ENCODE results near the gene HNRNPA2B1. TPM values are rescaled to one million over a fixed set of nuclear protein-coding genes. Genes with fewer than 3 reads are reported as not detected.
"Not testable (repeated sequence)": the region's sequence is repeated elsewhere in the genome, so short reads cannot be mapped to it uniquely, and the experiment has no call there.

Gene HNRNPA2B1
- total RNA-seq, 2 experiments from 2014 or later, result 600 to 996 TPM

GRCh38 chr7:26178272-26178960 is 22.1 kb downstream of the HNRNPA2B1 start:
- intact Hi-C loops (cut with DNase I, micrococcal nuclease), result no loop called here
- H3K36me3 Mint-ChIP-seq (ENCODE audit: low read depth), result peaks cover 14% of the 10 kb centered on the region
- ChIA-PET POLR2A (no interaction called here), CTCF (no interaction called here)
- H3K27ac Mint-ChIP-seq, result no peak overlapping the region
- H3K4me1 Mint-ChIP-seq, result peaks cover 22% of the 10 kb centered on the region
- no peak for DNase-seq
- H3K9me3 Mint-ChIP-seq (ENCODE audit: low read depth), result no peaks in the 10 kb centered on the region
- no peak overlapping the region for H3K4me3 Mint-ChIP-seq
- H3K27me3 Mint-ChIP-seq, result no peaks in the 10 kb centered on the region
- ATAC-seq, result no peak

GRCh38 chr7:26177269-26177668 is 23.3 kb downstream of the HNRNPA2B1 start:
- H3K4me3 Mint-ChIP-seq; intact Hi-C loops (cut with DNase I, micrococcal nuclease); H3K27me3 Mint-ChIP-seq; ATAC-seq; H3K9me3 Mint-ChIP-seq (ENCODE audit: low read depth); H3K27ac Mint-ChIP-seq; POLR2A ChIA-PET; CTCF ChIA-PET; DNase-seq: not testable (repeated sequence)
- Mint-ChIP-seq H3K36me3 (ENCODE audit: low read depth) (peaks cover 15% of the 10 kb centered on the region), H3K4me1 (peaks cover 22% of the 10 kb centered on the region)

- intact Hi-C loops (cut with DNase I, micrococcal nuclease); H3K9me3 Mint-ChIP-seq (ENCODE audit: low read depth); ATAC-seq; DNase-seq; H3K27ac Mint-ChIP-seq; H3K4me3 Mint-ChIP-seq; CTCF ChIA-PET; H3K27me3 Mint-ChIP-seq; POLR2A ChIA-PET: not testable (repeated sequence)
- Mint-ChIP-seq H3K4me1 (peaks cover 19% of the 10 kb centered on the region), H3K36me3 (ENCODE audit: low read depth) (peaks cover 17% of the 10 kb centered on the region)
Observed at GRCh38 chr7:26176696-26177095, 23.9 kb downstream of the HNRNPA2B1 start.

- Mint-ChIP-seq H3K4me1 (peaks cover 14% of the 10 kb centered on the region), H3K36me3 (ENCODE audit: low read depth) (peaks cover 21% of the 10 kb centered on the region)
- H3K27ac Mint-ChIP-seq; ATAC-seq; DNase-seq; H3K9me3 Mint-ChIP-seq (ENCODE audit: low read depth); H3K27me3 Mint-ChIP-seq; intact Hi-C loops (cut with DNase I, micrococcal nuclease); H3K4me3 Mint-ChIP-seq; POLR2A ChIA-PET: not testable (repeated sequence)
- CTCF ChIA-PET, result interaction anchor here (0.6 kb wide), 1 partner anchor 96 kb away, joined by 3 read pairs; no protein-coding TSS in a partner anchor
Observed at GRCh38 chr7:26175903-26176302, 24.6 kb downstream of the HNRNPA2B1 start.

- H3K4me3 Mint-ChIP-seq, result no peak overlapping the region
- CTCF ChIA-PET, result interaction anchor here (1.0 to 1.4 kb wide), 3 partner anchors 11 to 81 kb away, joined by 3 to 6 read pairs (median 3); no protein-coding TSS in a partner anchor
- no peaks in the 10 kb centered on the region for H3K9me3 Mint-ChIP-seq (ENCODE audit: low read depth)
- peaks cover 14% of the 10 kb centered on the region for H3K4me1 Mint-ChIP-seq
- H3K27ac Mint-ChIP-seq, result no peak overlapping the region
- no peaks in the 10 kb centered on the region for H3K27me3 Mint-ChIP-seq
- DNase-seq (no peak), ATAC-seq (no peak)
- POLR2A ChIA-PET, result no interaction called here
- intact Hi-C loops (cut with DNase I, micrococcal nuclease), result no loop called here
- H3K36me3 Mint-ChIP-seq (ENCODE audit: low read depth), result peaks cover 30% of the 10 kb centered on the region
Observed at GRCh38 chr7:26172048-26172447, 28.5 kb downstream of the HNRNPA2B1 start.

GRCh38 chr7:26171601-26172000 is 28.9 kb downstream of the HNRNPA2B1 start:
- intact Hi-C loops (cut with DNase I, micrococcal nuclease), result no loop called here
- ATAC-seq, result no peak
- ChIA-PET CTCF (interaction anchor here (1.0 to 1.4 kb wide), 3 partner anchors 11 to 81 kb away, joined by 3 to 6 read pairs (median 3); no protein-coding TSS in a partner anchor), POLR2A (no interaction called here)
- Mint-ChIP-seq H3K4me3 (no peak overlapping the region), H3K9me3 (ENCODE audit: low read depth) (no peaks in the 10 kb centered on the region), H3K27me3 (no peaks in the 10 kb centered on the region), H3K36me3 (ENCODE audit: low read depth) (peaks cover 30% of the 10 kb centered on the region), H3K4me1 (peaks cover 18% of the 10 kb centered on the region), H3K27ac (no peak overlapping the region)
- DNase-seq, result no peak

- Mint-ChIP-seq H3K4me1 (peaks cover 28% of the 10 kb centered on the region), H3K4me3 (no peak overlapping the region), H3K36me3 (ENCODE audit: low read depth) (peaks cover 30% of the 10 kb centered on the region), H3K27me3 (no peaks in the 10 kb centered on the region), H3K9me3 (ENCODE audit: low read depth) (no peaks in the 10 kb centered on the region), H3K27ac (no peak overlapping the region)
- DNase-seq (no peak), ATAC-seq (no peak)
- ChIA-PET POLR2A (no interaction called here), CTCF (interaction anchor here (1.5 kb wide), 1 partner anchor 79 kb away, joined by 3 read pairs; no protein-coding TSS in a partner anchor)
- intact Hi-C loops (cut with DNase I, micrococcal nuclease), result no loop called here
Observed at GRCh38 chr7:26170663-26171062, 29.9 kb downstream of the HNRNPA2B1 start.

GRCh38 chr7:26169271-26169670 is 31.3 kb downstream of the HNRNPA2B1 start:
- Mint-ChIP-seq H3K27ac (no peak overlapping the region), H3K4me3 (no peak overlapping the region), H3K9me3 (ENCODE audit: low read depth) (no peaks in the 10 kb centered on the region), H3K36me3 (ENCODE audit: low read depth) (peaks cover 34% of the 10 kb centered on the region), H3K27me3 (no peaks in the 10 kb centered on the region), H3K4me1 (peaks cover 28% of the 10 kb centered on the region)
- intact Hi-C loops (cut with DNase I, micrococcal nuclease), result no loop called here
- POLR2A ChIA-PET, result no interaction called here
- CTCF ChIA-PET, result interaction anchor here (1.0 to 1.5 kb wide), 2 partner anchors 12 to 78 kb away, joined by 3 read pairs; no protein-coding TSS in a partner anchor
- no peak for ATAC-seq
- DNase-seq, result no peak

- ATAC-seq, result no peak
- Mint-ChIP-seq H3K27me3 (no peaks in the 10 kb centered on the region), H3K27ac (no peak overlapping the region)
Observed at GRCh38 chr7:26168458-26169023, 32.0 kb downstream of the HNRNPA2B1 start.

GRCh38 chr7:26167303-26167934 is 33.1 kb downstream of the HNRNPA2B1 start:
- peaks cover 40% of the 10 kb centered on the region for H3K36me3 Mint-ChIP-seq (ENCODE audit: low read depth)

More at GRCh38 chr7:26168458-26169023, 32.0 kb downstream of the HNRNPA2B1 start:
- H3K4me1 Mint-ChIP-seq, result peaks cover 28% of the 10 kb centered on the region
- ChIA-PET CTCF (no interaction called here), POLR2A (no interaction called here)
- no peaks in the 10 kb centered on the region for H3K9me3 Mint-ChIP-seq (ENCODE audit: low read depth)
- H3K36me3 Mint-ChIP-seq (ENCODE audit: low read depth), result peaks cover 38% of the 10 kb centered on the region
- intact Hi-C loops (cut with DNase I, micrococcal nuclease), result no loop called here
- H3K4me3 Mint-ChIP-seq, result no peak overlapping the region
- DNase-seq, result no peak

GRCh38 chr7:26166684-26167266 is 33.8 kb downstream of the HNRNPA2B1 start:
- intact Hi-C loops (cut with DNase I, micrococcal nuclease), result loop anchor here in 1 of 2 experiments (1.0 to 2.0 kb wide), 2 partner anchors 10 to 20 kb away; no protein-coding TSS in a partner anchor
- H3K9me3 Mint-ChIP-seq (ENCODE audit: low read depth), result peaks cover 3% of the 10 kb centered on the region
- peak; percentile 90 for ATAC-seq

More at GRCh38 chr7:26167303-26167934, 33.1 kb downstream of the HNRNPA2B1 start:
- Mint-ChIP-seq H3K4me1 (peaks cover 33% of the 10 kb centered on the region), H3K4me3 (peak overlapping the region; percentile 29), H3K27me3 (no peaks in the 10 kb centered on the region), H3K27ac (peak overlapping the region; percentile 93), H3K9me3 (ENCODE audit: low read depth) (peaks cover 3% of the 10 kb centered on the region)
- DNase-seq, result peak; percentile 68
- intact Hi-C loops (cut with DNase I, micrococcal nuclease), result loop anchor here in 1 of 2 experiments (2.0 kb wide), 1 partner anchor 19 kb away; no protein-coding TSS in a partner anchor
- ChIA-PET CTCF (interaction anchor here (0.7 to 2.2 kb wide), 10 partner anchors 10 to 247 kb away, joined by 3 to 13 read pairs (median 5); partner anchors contain the start of gene NFE2L3), POLR2A (interaction anchor here (0.6 to 2.3 kb wide), 8 partner anchors 11 to 126 kb away, joined by 3 to 32 read pairs (median 6); partner anchors contain the start of gene NFE2L3)
- ATAC-seq, result peak; percentile 88

More at GRCh38 chr7:26166684-26167266, 33.8 kb downstream of the HNRNPA2B1 start:
- peak; percentile 57 for DNase-seq
- CTCF ChIA-PET, result interaction anchor here (0.7 to 2.2 kb wide), 12 partner anchors 9 to 723 kb away, joined by 3 to 13 read pairs (median 4); partner anchors contain the start of gene NFE2L3
- H3K36me3 Mint-ChIP-seq (ENCODE audit: low read depth), result peaks cover 37% of the 10 kb centered on the region
- peak overlapping the region; percentile 29 for H3K4me3 Mint-ChIP-seq
- no peaks in the 10 kb centered on the region for H3K27me3 Mint-ChIP-seq
- POLR2A ChIA-PET, result interaction anchor here (0.5 to 2.3 kb wide), 8 partner anchors 10 to 127 kb away, joined by 3 to 32 read pairs (median 5); partner anchors contain the start of gene NFE2L3
- H3K4me1 Mint-ChIP-seq, result peaks cover 39% of the 10 kb centered on the region
- peak overlapping the region; percentile 93 for H3K27ac Mint-ChIP-seq

Data from activated CD4-positive, alpha-beta T cell treated with anti-CD3 and anti-CD28 coated beads for 36 hours (primary cell).